ENCODE data around the gene CTNNA3.
"Not testable (repeated sequence)": the region's sequence is repeated elsewhere in the genome, so short reads cannot be mapped to it uniquely, and the experiment has no call there.

The CTNNA3 gene

DNA sequence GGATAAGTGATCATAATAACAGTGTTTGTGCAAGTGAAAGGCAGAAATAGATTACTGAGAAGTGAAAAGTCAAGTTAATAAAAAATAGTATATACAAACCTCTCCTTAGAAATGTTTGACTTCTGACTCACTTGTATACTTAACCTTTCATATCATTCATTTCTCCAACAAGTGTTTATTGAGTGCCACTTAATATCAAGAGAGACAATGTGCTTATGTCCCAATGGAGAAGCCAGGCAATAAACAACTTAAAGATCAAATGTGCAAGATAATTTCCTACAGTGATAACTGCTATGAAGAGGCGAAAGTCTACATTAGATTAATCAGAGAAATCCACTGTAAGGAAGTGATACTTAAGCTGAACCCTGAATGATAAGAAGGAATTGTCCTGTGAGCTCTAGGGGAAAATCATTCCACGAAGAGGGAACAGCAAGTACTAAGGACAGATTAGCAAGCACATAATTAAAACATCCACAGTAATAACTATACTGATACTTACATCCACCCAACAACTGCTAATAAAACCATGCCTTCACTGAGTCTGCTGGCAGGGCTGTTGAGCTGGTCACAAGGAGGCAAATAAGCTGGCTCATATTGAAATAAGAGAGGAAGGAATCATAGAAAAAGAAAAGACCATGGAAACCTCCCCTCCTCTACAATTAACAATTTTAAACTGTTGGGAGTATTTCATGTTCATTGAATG lies 203.5 kb downstream of the CTNNA3 start:
- no peak for DNase-seq

DNA sequence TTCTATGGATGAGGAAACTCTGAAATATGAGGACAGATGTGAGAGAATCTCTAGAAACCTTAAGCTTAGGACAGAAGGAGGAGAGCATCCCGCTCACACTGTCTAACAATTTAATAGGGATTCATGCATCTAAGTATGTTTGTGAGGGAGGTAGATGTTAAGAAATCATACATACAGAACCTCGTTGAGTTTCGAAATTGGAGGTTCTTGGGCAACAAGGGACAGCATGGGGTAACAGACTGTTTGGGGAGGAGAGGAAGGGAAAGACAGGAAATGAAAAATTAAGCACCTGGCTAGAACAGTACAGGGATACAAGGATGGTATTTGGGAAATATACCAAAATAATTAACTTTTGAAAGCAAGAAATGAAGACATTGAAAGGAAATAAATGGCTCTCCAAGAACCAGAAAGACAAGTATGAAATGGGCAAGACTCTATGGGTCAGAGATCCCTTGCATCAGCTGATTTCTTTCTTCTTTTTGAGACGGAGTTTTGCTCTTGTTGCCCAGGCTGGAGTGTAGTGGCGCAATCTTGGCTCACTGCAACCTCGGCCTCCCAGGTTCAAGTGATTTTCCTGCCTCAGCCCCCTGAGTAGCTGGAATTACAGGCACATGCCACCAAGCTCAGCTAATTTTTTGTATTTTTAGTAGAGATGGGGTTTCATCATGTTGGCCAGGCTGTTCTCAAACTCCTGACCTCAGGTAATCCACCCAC lies 207.9 kb downstream of the CTNNA3 start:
- DNase-seq, result no peak

DNA sequence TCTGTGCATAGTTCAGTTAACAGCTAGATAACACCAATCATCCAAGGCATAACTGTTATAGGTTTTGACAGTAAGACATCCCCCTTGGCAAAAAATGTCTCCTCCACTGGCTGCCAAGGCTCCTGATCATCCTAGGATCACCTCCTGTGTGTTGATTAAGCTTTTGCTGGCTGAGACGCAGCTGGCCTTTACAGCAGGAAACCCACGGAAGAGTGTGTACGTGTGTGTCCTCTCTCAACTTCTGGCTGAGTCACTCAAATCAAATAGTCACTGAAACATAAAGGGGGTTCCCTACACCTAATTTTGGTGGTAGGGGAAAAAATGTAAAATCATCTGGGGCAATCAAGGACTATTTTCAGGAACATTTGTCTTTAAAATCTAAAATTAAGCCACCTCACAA lies 208.8 kb downstream of the CTNNA3 start:
- no peak for DNase-seq

DNA sequence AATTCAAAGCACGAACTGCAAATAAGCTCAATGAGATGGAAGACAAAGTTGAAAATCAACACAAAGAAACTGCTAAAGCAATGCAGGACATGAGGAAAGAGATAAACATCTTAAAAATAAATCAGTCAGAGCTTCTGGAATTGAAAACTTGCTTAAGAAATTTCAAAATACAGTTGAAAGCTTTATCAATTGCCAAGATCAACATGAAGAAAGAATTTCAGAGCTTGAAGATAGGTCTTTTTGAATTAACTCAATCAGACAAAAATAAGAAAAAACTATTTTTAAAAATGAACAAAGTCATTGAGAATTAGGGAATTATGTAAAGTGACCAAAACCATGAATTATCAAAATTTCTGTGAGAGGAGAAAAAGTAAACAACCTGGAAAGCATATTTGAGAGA lies 218.1 kb downstream of the CTNNA3 start:
- no peak for DNase-seq

DNA sequence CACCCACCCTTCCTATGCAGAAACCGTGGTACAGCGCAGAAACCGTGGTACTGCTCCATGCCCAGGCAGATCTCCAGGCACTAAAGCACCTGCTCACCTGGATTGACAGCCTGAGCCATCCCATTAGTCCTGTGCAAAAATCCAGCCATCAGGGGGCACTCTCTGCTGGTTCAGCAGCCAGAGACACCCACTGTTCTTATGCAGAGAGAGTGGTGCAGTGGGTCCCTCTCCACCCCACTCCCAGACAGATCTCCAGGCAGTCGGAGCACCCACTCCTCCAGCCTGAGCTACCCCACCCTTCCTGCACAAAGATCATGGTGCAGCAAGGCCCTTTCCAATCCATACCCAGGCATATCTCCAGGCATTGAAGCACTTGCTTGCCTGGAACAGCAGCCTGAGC lies 219.8 kb downstream of the CTNNA3 start:
- no peak for DNase-seq

DNA sequence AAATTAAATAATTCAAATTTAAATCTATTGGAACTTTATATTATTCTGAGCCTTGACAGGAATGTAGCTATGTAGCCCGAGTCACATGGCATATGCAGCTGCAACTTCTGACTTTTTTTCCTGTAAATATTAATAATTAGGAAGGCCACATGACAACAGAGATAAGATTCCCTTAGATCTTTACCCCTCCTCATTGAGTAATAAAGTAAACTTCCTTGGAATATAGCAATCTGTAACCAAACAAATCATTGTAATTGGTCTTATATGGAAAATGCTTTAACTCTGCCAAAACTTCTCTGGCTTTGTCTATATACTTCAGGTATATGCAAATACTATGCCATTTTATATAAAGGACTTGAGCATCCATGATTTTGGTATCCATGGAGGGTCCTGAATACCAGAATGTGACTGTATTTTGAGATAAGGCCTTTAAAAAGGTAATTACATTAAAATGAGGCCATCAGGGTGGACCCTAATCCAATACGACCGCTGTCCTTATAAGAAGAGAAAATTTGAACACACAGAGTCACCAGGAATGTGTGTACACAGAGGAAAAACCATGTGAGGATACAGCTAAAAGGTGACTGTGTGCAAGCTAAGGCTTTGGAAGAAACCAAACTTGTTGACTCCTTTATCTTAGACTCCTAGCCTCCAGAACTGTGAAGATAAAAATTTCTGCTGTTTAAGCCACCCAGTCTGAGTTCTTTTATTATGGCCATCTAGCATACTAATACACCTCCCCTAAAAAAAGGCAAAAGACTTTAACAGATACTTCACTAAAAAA lies 222.0 kb downstream of the CTNNA3 start:
- no peak for DNase-seq

- no peak for DNase-seq
These were observed 225.0 kb downstream of the CTNNA3 start for GRCh38 chr10:67471022-67471421.

- DNase-seq, result no peak
These were observed 231.7 kb downstream of the CTNNA3 start for GRCh38 chr10:67464278-67464677.

DNA sequence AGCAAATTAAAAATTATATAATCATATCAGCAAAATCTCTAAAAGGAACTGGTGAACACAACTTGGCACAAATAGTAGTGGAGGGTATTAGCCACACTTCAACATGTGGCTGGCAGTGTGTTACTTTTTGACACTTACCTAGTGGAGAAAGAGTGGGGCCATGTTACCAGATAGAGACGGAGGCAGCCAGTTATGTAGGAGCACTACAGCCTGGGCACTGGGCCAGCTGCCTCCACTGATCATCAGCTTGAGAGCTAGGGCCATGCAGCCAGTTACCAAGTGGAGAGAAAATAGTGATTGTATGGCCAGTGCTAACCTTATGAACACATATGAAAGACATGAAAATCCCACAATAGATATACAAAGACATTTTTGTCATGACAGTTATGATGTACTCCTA lies 243.1 kb downstream of the CTNNA3 start:
- no peak for DNase-seq

DNA sequence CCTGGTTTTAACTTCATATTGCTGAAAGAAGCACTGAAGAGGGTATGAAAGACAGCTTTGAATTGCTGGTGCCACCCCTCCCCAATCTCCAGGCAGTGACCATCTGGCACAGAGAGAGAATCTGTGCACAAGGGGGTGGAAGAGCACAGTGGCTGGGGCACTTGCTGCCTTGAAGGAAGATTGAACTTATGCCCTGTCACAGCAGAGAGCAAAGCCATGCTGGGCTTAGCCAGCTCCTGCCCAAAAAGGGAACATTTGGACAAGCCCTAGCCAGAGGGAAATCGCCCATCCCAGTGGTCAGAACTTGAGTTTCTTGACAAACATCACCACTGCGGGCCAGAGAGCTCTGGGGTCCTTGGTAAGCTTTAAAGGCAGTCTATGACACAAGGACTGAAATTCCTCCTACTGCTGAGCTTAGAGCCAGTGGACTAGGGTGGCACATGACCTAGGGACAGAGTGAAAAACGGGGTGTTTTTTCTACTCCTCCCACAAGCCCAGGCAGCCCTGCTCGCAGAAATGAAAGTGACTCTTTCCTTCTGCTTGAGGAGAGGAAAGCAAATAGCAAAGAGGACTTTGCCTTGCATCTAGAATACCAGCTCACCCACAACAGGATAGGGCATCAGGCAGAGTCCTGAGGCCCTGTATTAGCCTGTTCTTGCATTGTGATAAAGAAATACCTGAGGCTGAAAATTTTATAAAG lies 257.2 kb downstream of the CTNNA3 start:
- DNase-seq, result no peak

GRCh38 chr10:67433276-67433675 lies 262.7 kb downstream of the CTNNA3 start:
- no peak for DNase-seq

GRCh38 chr10:67402620-67403019 lies 293.4 kb downstream of the CTNNA3 start:
- DNase-seq, result no peak

DNA sequence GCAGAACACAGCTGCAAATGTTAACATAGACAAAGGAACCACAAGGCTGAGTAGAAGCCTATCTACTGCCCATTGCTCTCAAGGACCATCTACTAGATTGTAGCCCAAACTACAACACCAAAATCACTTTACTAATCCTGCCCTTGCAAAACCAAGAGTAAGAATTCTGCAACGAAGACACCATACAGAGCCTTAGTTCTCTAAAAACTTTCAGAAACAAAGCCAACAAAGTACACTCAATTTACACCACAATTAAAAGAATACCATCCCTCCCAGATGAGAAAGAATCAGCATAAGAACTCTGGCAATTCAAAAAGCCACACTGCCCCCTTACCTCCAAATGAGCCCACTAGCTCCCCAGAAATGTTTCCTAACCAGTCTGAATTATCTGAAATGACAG lies 294.3 kb downstream of the CTNNA3 start:
- DNase-seq, result no peak

GRCh38 chr10:67386841-67387533 lies 309.0 kb downstream of the CTNNA3 start:
- not testable (repeated sequence) for DNase-seq

DNA sequence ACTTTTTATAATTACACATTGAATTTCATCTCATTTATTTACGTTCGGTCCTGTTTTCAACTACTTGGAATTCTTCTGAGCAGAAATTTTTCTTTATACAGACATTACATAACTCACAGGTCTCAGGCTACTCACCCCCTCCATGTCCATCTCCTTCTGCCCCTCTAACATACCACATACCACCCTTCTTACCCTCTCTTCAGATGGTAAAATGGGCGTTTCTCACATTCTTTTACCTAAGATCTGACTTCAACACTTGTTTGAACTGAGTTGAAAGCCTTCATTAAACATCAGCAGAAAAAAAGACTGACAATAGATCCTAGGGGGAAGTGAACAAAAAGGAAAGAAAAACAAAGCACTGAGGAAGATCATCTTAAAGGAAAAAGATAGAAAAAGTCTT lies 309.7 kb downstream of the CTNNA3 start:
- DNase-seq, result no peak

- DNase-seq, result no peak
These were observed 310.4 kb downstream of the CTNNA3 start for GRCh38 chr10:67385566-67385965.

DNA sequence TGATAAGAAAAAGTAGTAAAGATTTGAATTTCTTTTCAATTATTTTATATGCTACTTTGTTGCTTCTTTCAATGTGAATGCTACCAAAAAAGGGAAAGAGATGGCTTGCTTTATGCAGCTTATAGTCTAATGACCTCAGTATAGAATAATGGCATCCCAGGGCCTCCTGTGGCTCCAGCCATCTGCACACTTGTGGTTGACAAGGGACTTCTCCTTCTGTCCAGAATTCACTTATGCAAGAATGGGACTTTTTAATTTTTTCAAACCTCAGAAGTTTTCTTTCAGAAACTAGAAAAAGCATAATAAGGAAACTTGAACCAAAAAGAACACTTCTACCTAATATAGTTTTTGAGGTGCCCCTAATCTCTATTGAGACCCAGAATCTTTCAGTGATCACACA lies 310.9 kb downstream of the CTNNA3 start:
- DNase-seq, result no peak

GRCh38 chr10:67331121-67331910 lies 364.7 kb downstream of the CTNNA3 start:
- no peak for DNase-seq

DNA sequence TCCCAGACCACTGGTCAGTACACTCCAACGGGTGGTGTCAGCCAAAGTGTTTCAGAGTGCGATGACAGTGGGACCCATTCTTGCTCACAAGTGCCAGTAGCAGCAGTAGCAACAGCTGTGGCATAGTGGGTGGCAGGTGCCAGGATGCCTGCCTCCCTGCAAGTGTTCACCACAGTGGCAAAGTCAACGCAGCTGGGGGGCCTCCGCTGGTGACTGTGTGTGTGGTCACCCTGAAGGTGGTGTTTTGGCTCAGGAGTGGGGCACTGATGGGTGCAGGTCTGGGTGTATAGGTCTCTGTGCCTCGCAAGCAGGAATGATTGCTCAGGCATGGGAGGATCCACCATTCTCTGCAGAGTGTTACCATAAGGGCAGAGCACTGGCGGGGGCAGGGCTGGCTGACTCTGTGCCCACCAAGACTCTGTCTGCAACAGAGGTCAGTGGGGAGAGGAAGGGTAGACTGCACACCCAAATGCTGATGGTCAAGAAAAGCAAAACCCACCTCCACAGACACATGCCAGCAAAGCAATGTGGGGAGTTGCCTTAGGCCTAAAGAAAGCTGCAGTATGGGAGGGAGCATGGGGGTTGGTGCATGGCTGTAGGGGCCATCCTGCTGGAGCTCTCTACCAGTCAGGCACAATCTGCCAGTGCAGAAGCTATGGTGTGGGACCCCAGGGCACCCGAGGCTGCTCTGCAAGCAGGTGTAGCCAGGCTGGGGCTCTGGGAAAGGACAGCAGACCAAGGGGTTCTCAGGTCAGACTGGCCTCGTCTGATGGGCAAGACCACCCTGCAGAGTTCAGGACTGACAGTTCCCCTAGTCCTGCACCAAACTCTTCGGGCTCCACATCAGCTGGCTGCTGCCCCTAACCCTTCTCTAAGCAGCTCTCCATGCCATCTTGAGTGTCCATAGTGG lies 368.1 kb downstream of the CTNNA3 start:
- DNase-seq, result no peak

DNA sequence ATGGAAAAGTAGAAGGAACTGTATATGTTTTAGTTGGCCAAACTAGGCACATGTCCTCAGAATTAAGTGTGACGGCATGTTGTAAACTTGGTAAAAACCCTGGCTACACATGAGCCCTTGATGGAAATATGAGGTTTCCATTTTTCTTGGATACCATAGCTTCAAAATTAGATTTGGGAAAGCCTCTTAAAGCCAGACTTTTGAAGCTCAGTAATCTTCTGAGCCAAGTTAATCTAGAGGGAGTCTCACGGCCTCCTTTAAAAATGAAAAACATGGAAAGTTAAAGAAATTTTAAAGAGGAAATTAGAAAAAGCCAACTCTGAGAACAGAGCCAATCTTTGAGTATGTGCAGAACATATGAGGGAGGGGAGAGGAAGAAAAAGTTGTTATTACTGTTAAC lies 376.0 kb downstream of the CTNNA3 start:
- DNase-seq, result no peak

GRCh38 chr10:67308912-67309311 lies 387.1 kb downstream of the CTNNA3 start:
- no peak for DNase-seq

All from stimulated activated CD4-positive, alpha-beta T cell treated with anti-CD3 and anti-CD28 coated beads, Interleukin-4, amount 100 ng/mL, for 1 hour (primary cell).